MCF 10A (cell line): ENCODE data around the gene FOXP1. TPM values are rescaled to one million over a fixed set of nuclear protein-coding genes. Genes with fewer than 3 reads are reported as not detected.
A peak's percentile ranks its signal among the peaks of the same experiment; 100 is the strongest.

Source experiments
- BruUV-seq: library from RNA; stranded (reverse); fragments of 400-500 nt; replicated peaks from 2 replicates; lab custom pipeline; 2021; lab: Mats Ljungman, UMichigan
- CTCF ChIA-PET: fragments of 300-600 bp; sonication (Branson Sonifier 250); formaldehyde crosslinking; extraction: SDS; loops from one replicate; lab custom pipeline; 2021; ENCODE audit warnings: antibody characterized with exemption, inconsistent platforms; lab: Yijun Ruan, JAX
- POLR2A ChIA-PET: fragments of 300-600, 350-650 bp; sonication (Branson Sonifier 250); formaldehyde crosslinking; extraction: SDS; loops from one replicate; lab custom pipeline; 2020; ENCODE audit warnings: antibody characterized with exemption, inconsistent platforms; lab: Yijun Ruan, JAX
- DNase-seq: peaks from one replicate; pipeline ENCODE4 v3.0.0-alpha.2; 2018; ENCODE audit not compliant: unreplicated experiment
- H3K27ac Mint-ChIP-seq: one replicate; pipeline ENCODE4 v1.8.0; 2022; ENCODE audit warnings: mild to moderate bottlenecking, low read depth, mixed read lengths; ENCODE audit not compliant: unreplicated experiment
- H3K27me3 Mint-ChIP-seq: one replicate; pipeline ENCODE4 v1.8.0; 2022; ENCODE audit warnings: mixed read lengths; ENCODE audit not compliant: insufficient read depth, unreplicated experiment
- H3K36me3 Mint-ChIP-seq: one replicate; pipeline ENCODE4 v1.8.0; 2022; ENCODE audit warnings: mild to moderate bottlenecking, moderate library complexity, mixed read lengths; ENCODE audit not compliant: insufficient read depth, unreplicated experiment
- H3K4me1 Mint-ChIP-seq: one replicate; pipeline ENCODE4 v1.8.0; 2022; ENCODE audit warnings: mixed read lengths; ENCODE audit not compliant: insufficient read depth, unreplicated experiment
- H3K4me3 Mint-ChIP-seq: one replicate; pipeline ENCODE4 v1.8.0; 2022; ENCODE audit warnings: mild to moderate bottlenecking, moderate library complexity, mixed read lengths; ENCODE audit not compliant: unreplicated experiment
- H3K9me3 Mint-ChIP-seq: one replicate; pipeline ENCODE4 v1.8.0; 2022; ENCODE audit warnings: mixed read lengths; ENCODE audit not compliant: unreplicated experiment
- intact Hi-C: fragments of 100-400 bp; cut with micrococcal nuclease; formaldehyde crosslinking; loops from 2 replicates; pipeline ENCODE4 v1.14.1; 2022
- total RNA-seq: library from RNA; stranded (reverse); gene quantifications from 2 replicates; pipeline ENCODE4 v1.2.3, GENCODE V29; 2022
- TF ChIP-seq, protein P1 (sequence below): fragments of 200-600 bp; IDR thresholded peaks from one replicate; pipeline ENCODE4 v1.8.0; 2022; ENCODE audit warnings: antibody characterized with exemption, mild to moderate bottlenecking; ENCODE audit not compliant: unreplicated experiment

FOXP1 gene
- total RNA-seq, 1 experiment from 2014 or later = 49.0 TPM

DNA sequence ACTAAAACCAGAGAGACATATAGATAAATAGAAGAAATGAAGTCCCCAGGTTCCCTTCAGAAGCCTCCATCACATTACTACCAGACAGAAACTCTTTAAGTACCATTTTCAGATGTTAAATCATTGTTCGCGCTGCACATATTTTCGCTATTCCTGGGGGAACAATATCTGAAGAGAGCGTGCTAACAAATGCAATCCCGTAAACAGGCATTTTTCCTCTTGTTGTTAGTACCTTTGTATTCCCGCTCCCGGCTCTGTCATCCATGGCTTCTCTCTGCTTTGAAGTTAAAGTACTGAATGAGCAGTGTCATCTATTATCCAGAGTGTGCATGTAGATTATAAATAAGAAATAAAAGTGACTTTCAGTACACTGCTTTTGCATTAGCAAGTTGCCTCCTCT is 412.3 kb downstream of the FOXP1 start:
- ChIA-PET CTCF (interaction anchor here (0.7 kb wide), 1 partner anchor 790 kb away, joined by 5 read pairs; no protein-coding TSS in a partner anchor), POLR2A (no interaction called here)
- BruUV-seq = no TSS peak
- H3K9me3 Mint-ChIP-seq = no peaks in the 10 kb centered on the region
- intact Hi-C loops = no loop called here
- no peak overlapping the region for H3K27ac Mint-ChIP-seq
- no peak for DNase-seq
- no peak overlapping the region for H3K4me3 Mint-ChIP-seq
- H3K27me3 Mint-ChIP-seq = no peaks in the 10 kb centered on the region
- peaks cover 14% of the 10 kb centered on the region for H3K36me3 Mint-ChIP-seq
- peaks cover 15% of the 10 kb centered on the region for H3K4me1 Mint-ChIP-seq
- TF ChIP-seq, protein P1, sequence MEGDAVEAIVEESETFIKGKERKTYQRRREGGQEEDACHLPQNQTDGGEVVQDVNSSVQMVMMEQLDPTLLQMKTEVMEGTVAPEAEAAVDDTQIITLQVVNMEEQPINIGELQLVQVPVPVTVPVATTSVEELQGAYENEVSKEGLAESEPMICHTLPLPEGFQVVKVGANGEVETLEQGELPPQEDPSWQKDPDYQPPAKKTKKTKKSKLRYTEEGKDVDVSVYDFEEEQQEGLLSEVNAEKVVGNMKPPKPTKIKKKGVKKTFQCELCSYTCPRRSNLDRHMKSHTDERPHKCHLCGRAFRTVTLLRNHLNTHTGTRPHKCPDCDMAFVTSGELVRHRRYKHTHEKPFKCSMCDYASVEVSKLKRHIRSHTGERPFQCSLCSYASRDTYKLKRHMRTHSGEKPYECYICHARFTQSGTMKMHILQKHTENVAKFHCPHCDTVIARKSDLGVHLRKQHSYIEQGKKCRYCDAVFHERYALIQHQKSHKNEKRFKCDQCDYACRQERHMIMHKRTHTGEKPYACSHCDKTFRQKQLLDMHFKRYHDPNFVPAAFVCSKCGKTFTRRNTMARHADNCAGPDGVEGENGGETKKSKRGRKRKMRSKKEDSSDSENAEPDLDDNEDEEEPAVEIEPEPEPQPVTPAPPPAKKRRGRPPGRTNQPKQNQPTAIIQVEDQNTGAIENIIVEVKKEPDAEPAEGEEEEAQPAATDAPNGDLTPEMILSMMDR = no peak

DNA sequence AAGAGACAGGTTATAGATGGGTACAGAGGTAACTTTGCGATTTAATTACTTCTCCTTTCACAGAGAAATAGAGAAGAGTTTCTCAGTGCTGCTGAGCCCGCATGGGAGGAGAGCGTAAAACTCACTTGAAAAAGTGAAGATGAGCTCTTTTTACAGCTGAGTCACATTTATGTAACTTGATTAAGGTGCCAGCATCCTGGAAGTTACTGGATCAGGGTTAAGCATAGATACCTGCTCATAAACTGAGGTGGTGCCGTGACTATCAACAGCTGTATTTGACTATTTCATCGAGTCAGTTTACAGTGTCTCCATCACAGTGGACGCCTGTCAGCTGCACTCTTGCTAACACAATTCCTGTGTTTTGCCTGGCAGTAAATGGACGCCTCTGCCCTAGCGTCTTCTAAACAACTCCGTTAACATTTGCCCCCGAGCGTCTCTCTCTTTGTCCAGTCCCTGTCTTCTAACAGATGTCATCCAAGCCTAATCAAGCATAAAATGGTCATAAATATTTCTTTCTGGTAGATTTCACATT is 414.6 kb downstream of the FOXP1 start:
- H3K9me3 Mint-ChIP-seq = no peaks in the 10 kb centered on the region
- peaks cover 15% of the 10 kb centered on the region for H3K4me1 Mint-ChIP-seq
- ChIA-PET POLR2A (no interaction called here), CTCF (interaction anchor here (0.8 kb wide), 1 partner anchor 259 kb away, joined by 3 read pairs; no protein-coding TSS in a partner anchor)
- no TSS peak for BruUV-seq
- no peaks in the 10 kb centered on the region for H3K27me3 Mint-ChIP-seq
- DNase-seq = no peak
- intact Hi-C loops = no loop called here
- no peak overlapping the region for H3K4me3 Mint-ChIP-seq
- no peak overlapping the region for H3K27ac Mint-ChIP-seq
- peaks cover 14% of the 10 kb centered on the region for H3K36me3 Mint-ChIP-seq
- TF ChIP-seq, protein P1 = no peak

DNA sequence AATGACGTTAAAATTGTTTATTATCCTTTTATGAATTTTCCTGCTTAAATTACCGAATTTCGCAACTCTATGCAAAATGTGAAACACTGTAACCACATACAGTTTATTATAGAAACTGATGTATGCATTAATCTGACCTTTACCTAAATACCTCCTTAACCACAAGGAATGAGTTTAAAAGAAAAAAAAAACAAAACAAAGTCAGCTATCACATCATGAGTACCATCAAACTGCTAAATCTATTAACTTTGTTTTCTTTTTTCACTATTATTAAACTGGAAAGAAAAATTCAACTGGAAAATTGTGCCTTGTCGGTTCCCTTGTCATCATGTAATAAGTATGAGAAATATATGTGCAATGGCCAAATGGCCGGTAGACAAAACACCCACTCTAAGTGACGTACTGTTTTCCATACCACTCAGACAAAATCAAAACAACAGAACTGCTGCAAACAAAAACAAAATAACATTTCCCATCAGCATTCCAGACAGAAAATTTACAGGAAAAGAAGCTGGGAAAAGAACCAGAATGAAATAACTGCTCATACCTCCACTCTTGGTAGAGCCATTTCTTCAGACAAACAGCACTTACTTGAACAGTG is 415.3 kb downstream of the FOXP1 start:
- Mint-ChIP-seq H3K4me3 (no peak overlapping the region), H3K9me3 (no peaks in the 10 kb centered on the region), H3K36me3 (peaks cover 14% of the 10 kb centered on the region), H3K27me3 (no peaks in the 10 kb centered on the region), H3K27ac (no peak overlapping the region), H3K4me1 (peaks cover 8% of the 10 kb centered on the region)
- intact Hi-C loops = no loop called here
- CTCF ChIA-PET = interaction anchor here (0.8 to 1.1 kb wide), 2 partner anchors 16 to 258 kb away, joined by 3 read pairs; no protein-coding TSS in a partner anchor
- DNase-seq = peak; percentile 38
- TF ChIP-seq, protein P1 = no peak
- POLR2A ChIA-PET = no interaction called here
- no TSS peak for BruUV-seq

DNA sequence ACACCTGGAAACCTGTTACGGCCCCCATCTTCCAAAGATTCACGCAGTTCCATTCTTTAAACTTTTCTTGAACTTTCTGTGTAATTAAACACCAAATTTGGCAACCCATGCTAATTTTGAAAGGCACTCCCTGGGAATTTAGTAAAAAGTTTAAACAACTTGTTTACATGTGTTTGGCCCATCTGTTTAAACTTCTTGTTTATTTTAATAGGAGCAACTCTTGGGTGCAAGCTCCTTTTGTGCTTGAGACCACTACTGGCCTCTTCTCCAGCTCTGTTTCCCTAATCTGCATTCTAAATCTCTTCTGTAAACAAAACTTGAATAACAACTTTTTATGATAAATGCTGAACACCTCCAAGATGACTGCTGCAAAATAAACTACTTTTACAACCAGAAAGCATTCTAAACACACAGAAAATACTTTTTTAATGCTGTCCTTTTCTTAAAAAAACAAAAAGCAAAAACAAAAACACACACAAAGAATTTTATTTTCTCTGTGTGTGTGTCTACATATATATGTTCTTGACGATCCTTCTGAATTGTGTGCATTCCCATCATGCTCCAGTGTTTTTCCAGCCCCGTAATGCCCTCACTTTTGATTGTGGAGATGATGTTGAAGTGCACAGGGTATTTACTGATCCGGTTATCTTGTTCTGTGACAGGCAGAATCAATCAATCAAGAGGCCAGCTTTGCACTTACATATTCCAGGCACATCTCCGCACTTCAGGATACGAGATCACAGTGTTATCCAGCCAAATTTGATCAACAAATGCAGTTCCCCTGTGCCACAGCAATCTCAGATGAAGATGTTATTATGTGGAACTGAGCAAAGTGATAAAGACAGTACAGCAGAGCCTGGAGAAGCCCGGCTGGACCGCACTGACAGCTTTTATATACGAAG is 416.9 kb downstream of the FOXP1 start:
- no peak overlapping the region for H3K27ac Mint-ChIP-seq
- BruUV-seq = no TSS peak
- no peak for DNase-seq
- no peak overlapping the region for H3K4me3 Mint-ChIP-seq
- intact Hi-C loops = no loop called here
- H3K27me3 Mint-ChIP-seq = no peaks in the 10 kb centered on the region
- POLR2A ChIA-PET = no interaction called here
- TF ChIP-seq, protein P1 = no peak
- no peaks in the 10 kb centered on the region for H3K4me1 Mint-ChIP-seq
- peaks cover under 1% of the 10 kb centered on the region for H3K9me3 Mint-ChIP-seq
- H3K36me3 Mint-ChIP-seq = peaks cover 6% of the 10 kb centered on the region
- CTCF ChIA-PET = interaction anchor here (0.5 to 1.1 kb wide), 2 partner anchors 14 to 1849 kb away, joined by 3 to 4 read pairs; no protein-coding TSS in a partner anchor
